ENCODE data around the gene CABP4. TPM values are rescaled to one million over a fixed set of nuclear protein-coding genes. Genes with fewer than 3 reads are reported as not detected.
"Not testable (repeated sequence)": the region's sequence is repeated elsewhere in the genome, so short reads cannot be mapped to it uniquely, and the experiment has no call there.

CABP4 gene
- polyA plus RNA-seq, 4 donors = 0.54 to 0.75 (median 0.64) TPM

DNA sequence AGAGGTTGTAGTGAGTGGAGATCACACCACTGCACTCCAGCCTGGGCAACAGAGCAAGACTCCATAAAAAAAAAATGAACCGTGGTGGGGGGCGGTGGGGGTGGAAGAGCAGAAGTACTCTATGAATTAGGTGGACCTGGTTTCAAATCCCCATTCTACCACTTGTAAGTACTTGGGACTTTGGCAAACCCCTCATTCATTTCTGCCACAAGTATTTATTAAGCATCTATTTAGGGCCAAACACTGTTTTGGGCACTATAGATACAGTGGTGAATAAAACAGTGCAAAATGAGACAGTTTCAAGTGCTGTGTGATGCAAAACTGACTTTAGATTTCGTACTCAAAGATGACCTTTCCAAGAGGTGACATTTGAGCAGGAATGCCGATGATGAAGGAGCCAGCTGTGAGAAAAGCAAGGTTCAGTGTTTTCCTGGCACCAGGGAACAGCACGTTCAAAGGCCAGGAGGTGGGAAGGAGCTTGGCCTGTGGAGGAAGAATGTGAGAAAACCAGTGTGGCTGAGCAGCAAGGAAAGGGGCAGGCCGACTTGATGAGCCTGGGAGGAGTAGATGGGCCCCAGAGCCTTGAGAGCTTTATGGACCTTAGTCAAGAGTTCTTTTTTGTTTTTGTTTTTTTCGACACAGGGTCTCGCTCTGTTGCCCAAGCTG is 15.3 kb downstream of the CABP4 start:
- DNase-seq (ENCODE audit: low read depth in 4 of 4, low spot score in 3 of 4) = no peak

GRCh38 chr11:67472882-67473281 is 17.7 kb downstream of the CABP4 start:
- no peak for DNase-seq (ENCODE audit: low read depth in 4 of 4, low spot score in 3 of 4)

GRCh38 chr11:67476692-67477091 is 21.5 kb downstream of the CABP4 start:
- not testable (repeated sequence) for DNase-seq (ENCODE audit: low read depth in 4 of 4, low spot score in 3 of 4)

DNA sequence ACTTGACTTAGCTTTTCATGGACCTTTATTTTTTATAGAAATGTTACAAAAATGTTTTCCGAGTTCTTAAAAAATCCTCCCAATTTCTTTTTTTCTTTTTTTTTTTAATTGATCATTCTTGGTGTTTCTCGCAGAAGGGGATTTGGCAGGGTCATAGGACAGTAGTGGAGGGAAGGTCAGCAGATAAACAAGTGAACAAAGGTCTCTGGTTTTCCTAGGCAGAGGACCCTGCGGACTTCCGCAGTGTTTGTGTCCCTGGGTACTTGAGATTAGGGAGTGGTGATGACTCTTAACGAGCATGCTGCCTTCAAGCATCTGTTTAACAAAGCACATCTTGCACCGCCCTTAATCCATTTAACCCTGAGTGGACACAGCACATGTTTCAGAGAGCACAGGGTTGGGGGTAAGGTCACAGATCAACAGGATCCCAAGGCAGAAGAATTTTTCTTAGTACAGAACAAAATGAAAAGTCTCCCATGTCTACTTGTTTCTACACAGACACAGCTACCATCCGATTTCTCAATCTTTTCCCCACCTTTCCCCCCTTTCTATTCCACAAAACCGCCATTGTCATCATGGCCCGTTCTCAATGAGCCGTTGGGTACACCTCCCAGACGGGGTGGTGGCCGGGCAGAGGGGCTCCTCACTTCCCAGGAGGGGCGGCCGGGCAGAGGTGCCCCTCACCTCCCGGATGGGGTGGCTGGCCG is 22.3 kb downstream of the CABP4 start:
- not testable (repeated sequence) for DNase-seq (ENCODE audit: low read depth in 4 of 4, low spot score in 3 of 4)

GRCh38 chr11:67482275-67482826 is 27.2 kb downstream of the CABP4 start:
- no peak for DNase-seq (ENCODE audit: low read depth in 4 of 4, low spot score in 3 of 4)

DNA sequence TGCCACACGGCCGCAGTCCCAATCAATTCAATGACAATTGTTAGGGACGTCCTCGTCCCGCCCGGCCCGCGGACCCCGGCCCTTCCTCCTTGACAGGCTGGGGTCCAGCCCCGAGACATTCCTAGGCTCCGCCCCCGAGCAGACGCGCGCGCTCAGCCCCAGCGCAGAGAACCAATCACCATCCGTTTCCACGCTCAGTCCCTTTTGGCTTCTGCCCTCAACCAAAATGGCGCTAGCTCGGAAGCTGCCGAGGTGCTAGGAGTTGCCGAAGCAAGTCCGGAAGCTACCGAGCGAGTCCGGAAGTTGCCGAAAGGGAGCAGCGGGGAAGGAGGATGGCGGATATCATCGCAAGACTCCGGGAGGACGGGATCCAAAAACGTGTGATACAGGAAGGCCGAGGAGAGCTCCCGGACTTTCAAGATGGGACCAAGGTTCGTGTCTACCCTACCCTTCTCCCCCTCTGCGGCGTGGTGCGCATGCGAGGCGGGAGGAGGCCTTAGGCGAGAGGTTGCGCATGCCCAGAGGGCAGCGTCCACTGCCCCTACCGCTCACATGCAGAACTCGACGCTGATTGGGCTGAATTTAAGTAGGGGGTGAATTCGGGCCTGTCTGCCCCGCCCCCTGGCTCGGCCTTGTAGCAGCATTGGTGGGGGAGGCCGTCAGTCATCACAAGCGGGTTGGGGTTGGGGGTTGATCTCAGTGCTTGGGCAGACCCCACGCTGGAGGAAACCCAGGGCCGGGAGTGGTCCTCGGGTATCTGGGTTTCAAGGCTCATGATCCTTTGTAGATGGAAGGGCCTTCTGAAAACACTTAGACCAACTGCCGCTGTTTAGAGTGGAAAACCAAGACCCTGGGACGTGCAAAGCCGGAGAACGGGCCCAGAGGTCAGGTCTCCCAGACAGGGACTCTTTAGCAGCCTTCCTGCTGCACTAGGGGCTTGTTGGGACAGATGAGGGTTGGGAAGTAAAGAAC is 28.0 kb downstream of the CABP4 start, which contains the start of gene AIP:
Gene AIP, plus strand, starts transcription at position 200 of the 972 bp plus-strand sequence. Its CDS starts 133 bp downstream, at position 333.
- DNase-seq (ENCODE audit: low read depth in 4 of 4, low spot score in 3 of 4) = peak; percentile 95 to 97 (median 96)

DNA sequence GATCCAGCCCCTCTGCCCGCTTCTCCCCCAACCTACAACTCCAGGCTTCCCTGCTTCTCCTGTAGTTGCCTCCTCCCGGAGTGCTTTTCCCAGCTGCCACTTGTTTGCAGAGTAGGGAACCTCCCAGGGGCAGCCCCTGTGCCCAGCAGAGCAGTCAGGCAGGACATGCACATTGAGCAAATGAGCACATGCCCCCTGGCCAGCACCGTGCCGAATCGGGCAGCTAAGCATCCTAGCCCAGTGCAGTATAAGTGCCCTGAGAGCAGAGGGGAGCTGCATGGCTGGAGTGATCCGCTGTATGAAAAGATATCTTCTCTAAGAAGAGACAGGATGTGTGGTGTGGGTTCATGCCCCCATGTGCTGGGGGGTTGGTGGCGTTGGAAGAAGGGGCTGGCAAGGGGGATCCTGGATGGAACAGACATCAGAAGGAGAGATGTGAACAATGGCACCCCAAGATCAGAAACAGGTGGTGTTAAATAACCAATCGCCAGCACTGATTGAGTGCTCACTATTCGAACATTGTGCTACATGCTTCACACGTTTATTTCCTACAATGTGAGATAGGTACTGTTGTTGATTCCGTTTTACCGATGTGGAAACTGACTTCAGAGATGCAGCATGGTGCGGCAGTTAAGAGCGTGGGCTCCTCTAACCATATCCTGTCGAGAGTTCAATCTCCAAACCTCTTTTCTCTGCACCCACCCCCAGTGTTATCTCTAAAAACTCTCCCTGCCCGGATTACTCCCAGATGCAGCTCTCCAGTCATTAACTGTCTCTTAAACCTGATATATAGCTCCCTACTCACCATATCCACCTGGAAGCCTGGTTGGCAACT is 28.9 kb downstream of the CABP4 start:
- DNase-seq (ENCODE audit: low read depth in 4 of 4, low spot score in 3 of 4) = no peak

- no peak for DNase-seq (ENCODE audit: low read depth in 4 of 4, low spot score in 3 of 4)
Observed at GRCh38 chr11:67484847-67485311, 29.7 kb downstream of the CABP4 start.

DNA sequence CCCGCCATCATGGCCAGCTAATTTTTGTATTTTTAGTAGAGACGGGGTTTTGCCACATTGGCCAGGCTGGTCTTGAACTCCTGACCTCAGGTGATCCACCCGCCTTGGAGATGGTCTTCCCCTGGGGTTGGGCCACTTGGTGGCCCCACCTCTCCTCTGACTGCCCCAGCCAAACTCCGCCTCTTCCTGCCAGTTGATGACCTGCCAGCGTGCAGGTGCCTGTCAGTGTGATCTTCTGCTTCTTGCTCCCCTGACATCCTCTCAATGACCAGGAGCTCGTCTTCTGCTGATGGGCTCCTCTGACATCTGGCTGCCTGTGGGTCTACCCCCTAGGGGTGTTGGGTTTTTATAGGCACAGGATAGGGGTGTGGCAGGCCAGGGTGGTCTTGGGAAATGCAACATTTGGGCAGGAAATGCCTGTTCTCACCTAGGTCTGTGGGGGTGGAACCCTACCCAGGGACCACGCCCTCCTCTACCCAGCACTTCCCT is 30.8 kb downstream of the CABP4 start:
- DNase-seq (ENCODE audit: low read depth in 4 of 4, low spot score in 3 of 4) = not testable (repeated sequence)

GRCh38 chr11:67486481-67487195 is 31.5 kb downstream of the CABP4 start:
- no peak for DNase-seq (ENCODE audit: low read depth in 4 of 4, low spot score in 3 of 4)

- DNase-seq (ENCODE audit: low read depth in 4 of 4, low spot score in 3 of 4) = no peak
Observed at GRCh38 chr11:67489203-67489884, 34.2 kb downstream of the CABP4 start.

DNA sequence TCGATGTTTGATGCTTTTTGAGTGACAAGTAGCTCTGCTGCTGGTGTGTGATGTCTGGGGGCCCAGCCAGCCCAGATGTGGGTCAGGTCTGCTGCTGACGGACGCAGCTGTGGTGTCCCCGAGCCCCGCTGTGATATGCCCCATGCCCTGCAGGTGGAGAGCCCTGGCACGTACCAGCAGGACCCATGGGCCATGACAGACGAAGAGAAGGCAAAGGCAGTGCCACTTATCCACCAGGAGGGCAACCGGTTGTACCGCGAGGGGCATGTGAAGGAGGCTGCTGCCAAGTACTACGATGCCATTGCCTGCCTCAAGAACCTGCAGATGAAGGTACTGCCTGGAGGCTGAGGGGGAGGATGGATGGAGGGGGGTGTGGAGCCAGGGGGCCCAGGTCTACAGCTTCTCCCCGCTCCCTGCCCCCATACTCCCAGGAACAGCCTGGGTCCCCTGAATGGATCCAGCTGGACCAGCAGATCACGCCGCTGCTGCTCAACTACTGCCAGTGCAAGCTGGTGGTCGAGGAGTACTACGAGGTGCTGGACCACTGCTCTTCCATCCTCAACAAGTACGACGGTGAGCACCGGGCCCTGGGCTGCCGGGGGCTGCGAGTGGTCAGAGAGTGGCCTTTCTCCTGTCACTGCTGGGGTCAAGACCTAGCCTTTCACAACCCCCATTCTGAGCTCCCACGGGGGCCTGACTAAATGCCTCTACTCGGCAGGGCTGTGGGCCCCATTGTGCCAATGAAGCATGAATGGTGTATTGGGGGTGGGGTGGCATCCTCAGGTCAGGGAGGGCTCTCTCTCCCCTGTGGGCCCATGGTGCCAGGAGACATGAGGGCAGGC is 35.0 kb downstream of the CABP4 start:
- DNase-seq (ENCODE audit: low read depth in 4 of 4, low spot score in 3 of 4) = no peak

DNA sequence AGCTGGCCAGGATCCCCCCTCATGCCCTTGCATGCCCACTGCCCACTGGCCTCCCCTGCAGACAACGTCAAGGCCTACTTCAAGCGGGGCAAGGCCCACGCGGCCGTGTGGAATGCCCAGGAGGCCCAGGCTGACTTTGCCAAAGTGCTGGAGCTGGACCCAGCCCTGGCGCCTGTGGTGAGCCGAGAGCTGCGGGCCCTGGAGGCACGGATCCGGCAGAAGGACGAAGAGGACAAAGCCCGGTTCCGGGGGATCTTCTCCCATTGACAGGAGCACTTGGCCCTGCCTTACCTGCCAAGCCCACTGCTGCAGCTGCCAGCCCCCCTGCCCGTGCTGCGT is 35.5 kb downstream of the CABP4 start:
- DNase-seq (ENCODE audit: low read depth in 4 of 4, low spot score in 3 of 4) = no peak

DNA sequence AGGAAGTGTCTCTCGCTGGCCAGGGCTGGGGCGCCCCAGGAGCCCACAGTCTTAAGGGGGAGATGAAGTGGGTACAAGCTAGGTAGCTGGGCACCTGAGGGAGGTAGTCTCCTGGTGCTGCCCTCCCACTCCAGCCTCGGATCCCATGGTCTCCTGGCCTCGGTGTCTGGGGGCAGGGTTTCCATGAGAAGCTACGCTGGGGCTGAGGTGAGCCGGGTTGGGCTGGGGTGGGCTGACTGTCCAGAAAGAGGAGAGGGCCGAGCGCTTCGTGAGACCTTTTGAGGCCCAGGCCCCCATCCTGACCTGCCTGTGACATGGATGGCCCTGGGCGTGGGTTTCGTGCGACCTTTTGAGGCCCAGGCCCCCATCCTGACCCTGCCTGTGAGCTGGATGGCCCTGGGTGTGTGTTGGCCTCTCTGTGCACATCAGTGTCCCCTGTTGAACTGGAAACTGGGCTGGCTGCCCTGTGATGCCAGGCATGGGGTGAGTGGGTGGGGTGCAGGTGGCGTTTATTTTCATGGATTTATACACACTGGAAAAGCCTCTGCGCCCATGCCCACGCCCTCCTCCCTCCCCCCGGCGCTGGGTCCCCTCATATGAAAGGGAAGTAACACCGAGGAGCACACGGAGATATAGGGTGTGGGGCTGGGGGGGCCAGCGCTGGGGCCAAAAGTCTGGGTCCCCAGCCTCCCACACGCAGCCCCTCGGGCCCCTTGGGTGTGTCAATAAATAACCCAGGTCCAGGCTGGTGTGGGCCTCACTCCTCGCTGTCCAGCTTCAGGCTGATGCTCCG is 36.3 kb downstream of the CABP4 start:
- DNase-seq (ENCODE audit: low read depth in 4 of 4, low spot score in 3 of 4) = no peak

- DNase-seq (ENCODE audit: low read depth in 4 of 4, low spot score in 3 of 4) = no peak
Observed at GRCh38 chr11:67492069-67492727, 37.0 kb downstream of the CABP4 start.
